ENCODE data around the gene C9orf85.
A peak's percentile ranks its signal among the peaks of the same experiment; 100 is the strongest.

C9orf85 gene

DNA sequence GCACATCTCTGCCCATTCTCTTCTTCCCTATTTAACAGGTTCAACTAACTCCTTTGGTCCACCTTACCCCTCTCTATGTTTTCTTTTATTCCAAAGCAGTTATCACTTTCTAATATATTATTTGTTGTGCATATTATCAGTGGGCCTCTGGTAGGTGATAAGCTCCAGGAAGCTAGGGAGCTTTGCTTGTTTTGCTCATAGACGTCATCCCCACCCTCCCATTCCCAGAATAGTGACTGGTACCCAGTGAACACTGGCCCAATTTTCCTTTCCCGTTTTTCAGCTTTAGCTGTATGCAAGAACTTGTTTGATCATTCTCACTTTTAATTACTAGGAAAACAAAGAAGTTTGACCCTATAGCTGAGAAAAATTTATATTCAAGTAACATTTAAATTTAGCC is 7.4 kb upstream of the C9orf85 start:
- TF ChIP-seq, protein P1, sequence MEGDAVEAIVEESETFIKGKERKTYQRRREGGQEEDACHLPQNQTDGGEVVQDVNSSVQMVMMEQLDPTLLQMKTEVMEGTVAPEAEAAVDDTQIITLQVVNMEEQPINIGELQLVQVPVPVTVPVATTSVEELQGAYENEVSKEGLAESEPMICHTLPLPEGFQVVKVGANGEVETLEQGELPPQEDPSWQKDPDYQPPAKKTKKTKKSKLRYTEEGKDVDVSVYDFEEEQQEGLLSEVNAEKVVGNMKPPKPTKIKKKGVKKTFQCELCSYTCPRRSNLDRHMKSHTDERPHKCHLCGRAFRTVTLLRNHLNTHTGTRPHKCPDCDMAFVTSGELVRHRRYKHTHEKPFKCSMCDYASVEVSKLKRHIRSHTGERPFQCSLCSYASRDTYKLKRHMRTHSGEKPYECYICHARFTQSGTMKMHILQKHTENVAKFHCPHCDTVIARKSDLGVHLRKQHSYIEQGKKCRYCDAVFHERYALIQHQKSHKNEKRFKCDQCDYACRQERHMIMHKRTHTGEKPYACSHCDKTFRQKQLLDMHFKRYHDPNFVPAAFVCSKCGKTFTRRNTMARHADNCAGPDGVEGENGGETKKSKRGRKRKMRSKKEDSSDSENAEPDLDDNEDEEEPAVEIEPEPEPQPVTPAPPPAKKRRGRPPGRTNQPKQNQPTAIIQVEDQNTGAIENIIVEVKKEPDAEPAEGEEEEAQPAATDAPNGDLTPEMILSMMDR (IDR thresholded peaks at IDR 0.05) = no peak
- TF ChIP-seq ZFX (IDR thresholded peaks at IDR 0.05; ENCODE audit: borderline replicate concordance) = no peak
- no peak overlapping the region for H3K27ac ChIP-seq

DNA sequence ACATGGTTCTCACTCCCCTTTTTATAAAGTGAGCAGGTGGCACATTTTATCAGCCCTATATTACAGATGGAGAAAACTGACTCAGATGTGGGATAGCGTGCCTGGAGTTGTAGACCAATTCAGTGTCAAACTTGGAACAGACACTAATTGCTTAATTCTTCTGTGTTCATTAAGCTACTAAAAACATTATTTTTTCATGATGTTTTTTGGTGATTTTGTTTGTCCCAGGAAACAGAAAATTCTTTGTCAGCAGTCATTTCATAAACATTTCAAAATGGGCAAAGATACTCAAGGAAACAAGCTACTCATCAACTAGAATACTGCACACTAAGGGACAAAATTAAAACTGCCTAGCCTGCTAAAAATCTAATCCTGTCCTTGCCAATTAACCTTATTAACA is 2.6 kb upstream of the C9orf85 start:
- no peak for TF ChIP-seq ZFX (IDR thresholded peaks at IDR 0.05; ENCODE audit: borderline replicate concordance)
- TF ChIP-seq, protein P1 (IDR thresholded peaks at IDR 0.05) = no peak
- no peak overlapping the region for H3K27ac ChIP-seq

DNA sequence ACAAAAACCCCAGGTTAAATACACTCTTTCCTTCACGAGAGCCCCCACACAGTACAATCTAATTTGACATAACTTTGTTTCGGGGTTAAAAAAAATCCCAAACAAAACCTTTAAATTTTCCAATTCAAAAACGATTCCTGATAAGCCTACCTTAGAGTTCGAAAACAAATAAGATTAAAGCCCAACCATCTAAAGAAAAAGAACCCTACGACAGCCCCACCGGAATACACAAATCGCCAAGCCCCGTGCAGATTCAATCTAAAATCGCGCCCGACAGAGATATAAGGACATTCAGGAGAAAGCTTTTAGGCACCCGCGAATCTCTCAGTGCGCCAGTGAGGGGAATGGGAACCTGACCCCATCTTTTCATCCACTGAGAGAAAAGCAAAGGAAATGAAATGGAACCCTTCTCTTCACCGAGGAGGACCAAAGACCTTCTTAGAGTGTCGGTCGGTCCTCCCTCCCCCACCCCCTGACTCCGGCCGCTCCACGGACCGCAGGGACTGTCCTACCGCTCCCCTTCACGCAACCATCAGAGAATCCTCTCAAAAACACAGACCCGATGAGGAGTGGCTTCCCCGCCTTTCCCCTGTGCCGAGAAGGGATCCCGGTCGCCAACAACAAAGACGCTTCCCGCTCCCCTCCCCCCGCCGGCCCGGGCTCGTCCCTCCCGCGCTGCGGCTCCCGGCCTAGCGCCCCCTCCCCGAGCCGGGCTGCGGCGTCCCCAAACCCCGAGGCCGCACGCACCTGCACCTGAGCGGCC is 1.4 kb upstream of the C9orf85 start:
- H3K27ac ChIP-seq = peak overlapping the region; percentile 91
- no peak for TF ChIP-seq ZFX (IDR thresholded peaks at IDR 0.05; ENCODE audit: borderline replicate concordance)
- TF ChIP-seq, protein P1 (IDR thresholded peaks at IDR 0.05) = no peak

DNA sequence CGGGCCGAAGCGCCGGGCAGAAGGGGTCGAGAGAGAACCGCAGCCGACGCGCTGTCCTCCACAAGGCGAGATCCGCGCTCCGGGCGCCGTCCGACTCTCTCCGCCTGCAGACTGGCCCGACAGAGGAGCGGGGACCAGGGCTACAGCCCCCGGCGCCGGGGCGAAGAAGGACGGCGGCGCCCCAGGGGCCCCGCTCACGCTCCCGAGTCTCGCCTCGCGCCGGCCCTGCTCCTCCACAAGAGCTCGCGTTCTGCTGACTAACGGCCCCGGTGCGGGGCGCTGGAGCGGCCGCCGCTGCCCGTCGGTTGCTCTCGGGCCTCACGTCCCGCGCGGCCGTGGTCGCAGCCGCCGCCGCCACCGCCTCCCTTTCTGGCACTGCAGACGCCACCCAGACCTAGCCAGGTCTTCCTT is 784 bp upstream of the C9orf85 start:
- TF ChIP-seq, protein P1 (IDR thresholded peaks at IDR 0.05) = 0 out of 2 replicates have a peak, but pooled peaks have one; percentile 15
- no peak for TF ChIP-seq ZFX (IDR thresholded peaks at IDR 0.05; ENCODE audit: borderline replicate concordance)
- peak overlapping the region; percentile 91 for H3K27ac ChIP-seq

DNA sequence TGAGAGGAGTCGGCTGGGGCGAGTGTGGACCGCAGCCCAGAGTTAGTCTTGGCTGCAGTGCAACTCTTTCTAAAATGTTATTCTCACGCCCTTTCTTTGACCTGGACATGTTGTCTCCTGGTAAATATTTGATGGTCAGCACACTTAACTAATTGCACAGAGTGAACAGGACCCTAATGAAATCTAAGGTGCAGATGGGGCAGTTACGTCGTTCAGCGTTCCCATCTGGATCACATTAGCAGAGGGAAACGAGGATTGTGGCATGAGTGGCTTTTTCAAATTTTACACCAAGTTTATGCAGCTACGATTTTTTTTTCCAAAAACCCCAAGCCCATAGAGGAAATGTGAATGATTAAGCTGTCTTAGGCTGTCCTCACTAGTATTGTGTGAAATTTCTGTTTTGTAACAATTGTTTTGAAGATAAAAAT is 483 bp downstream of the C9orf85 start:
- TF ChIP-seq, protein P1 (IDR thresholded peaks at IDR 0.05) = no peak
- TF ChIP-seq ZFX (IDR thresholded peaks at IDR 0.05; ENCODE audit: borderline replicate concordance) = no peak
- peak overlapping the region; percentile 91 for H3K27ac ChIP-seq

DNA sequence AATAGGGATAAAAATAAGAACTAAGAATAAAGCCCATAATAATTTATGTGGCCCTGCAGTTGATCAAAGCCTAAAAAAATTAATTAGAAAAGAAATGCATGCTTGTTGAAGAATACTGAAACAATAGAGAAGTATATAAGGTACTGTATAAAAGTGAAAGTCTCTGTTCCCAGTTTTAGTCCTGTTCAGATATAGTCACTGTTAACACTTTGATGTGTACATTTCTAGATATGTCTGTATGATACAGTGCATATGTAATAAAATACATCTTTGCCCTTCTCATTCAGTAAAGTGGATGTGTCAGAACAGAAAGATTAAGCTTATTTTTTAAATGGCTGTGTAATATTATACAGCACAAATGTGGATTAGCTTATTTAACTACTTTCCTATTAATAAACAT is 4.1 kb downstream of the C9orf85 start:
- no peak overlapping the region for H3K27ac ChIP-seq
- no peak for TF ChIP-seq ZFX (IDR thresholded peaks at IDR 0.05; ENCODE audit: borderline replicate concordance)
- TF ChIP-seq, protein P1 (IDR thresholded peaks at IDR 0.05) = no peak

DNA sequence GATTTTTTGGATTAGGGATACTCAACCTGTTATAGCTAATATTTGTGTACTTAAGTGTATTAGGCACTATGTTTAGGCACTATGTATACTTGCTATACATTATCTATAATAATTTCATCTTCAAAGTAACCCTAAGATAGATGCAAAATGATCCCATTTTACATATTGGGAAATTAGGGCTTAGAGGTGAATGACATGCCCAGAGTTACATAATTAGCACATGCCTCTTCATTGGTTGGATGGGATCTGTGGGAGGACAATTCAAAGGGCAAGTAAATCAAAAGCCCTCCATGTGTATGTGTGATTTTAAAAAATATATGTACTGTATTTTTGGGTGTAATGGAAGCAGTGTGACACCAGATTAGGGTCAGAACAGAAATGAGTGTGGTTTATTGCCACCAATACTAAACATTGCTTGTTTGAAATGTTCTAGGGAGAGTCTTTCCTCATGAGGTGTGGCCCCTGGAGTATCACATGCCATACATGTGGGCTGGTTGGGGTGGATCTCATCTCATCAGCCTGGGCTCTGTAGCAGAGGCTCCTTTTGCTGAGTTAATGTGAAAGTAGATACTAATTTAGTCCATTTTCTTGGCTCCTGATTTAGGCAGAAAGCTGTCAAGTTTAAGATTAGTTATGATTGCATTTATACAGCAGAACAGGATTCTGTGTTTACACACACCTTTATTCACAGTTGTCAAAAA is 5.5 kb downstream of the C9orf85 start:
- H3K27ac ChIP-seq = no peak overlapping the region
- TF ChIP-seq, protein P1 (IDR thresholded peaks at IDR 0.05) = no peak
- no peak for TF ChIP-seq ZFX (IDR thresholded peaks at IDR 0.05; ENCODE audit: borderline replicate concordance)

Measured in 22Rv1 (cell line).